ENCODE results near the gene PAOX.
"Not testable (repeated sequence)": the region's sequence is repeated elsewhere in the genome, so short reads cannot be mapped to it uniquely, and the experiment has no call there.

PAOX gene

GRCh38 chr10:133365461-133366129 lies 13.5 kb upstream of the PAOX start:
- no peak for FAIRE-seq

- no peak for FAIRE-seq
These were observed 13.0 kb upstream of the PAOX start for GRCh38 chr10:133366130-133366478.

GRCh38 chr10:133366751-133367150 lies 12.3 kb upstream of the PAOX start:
- FAIRE-seq, result no peak

GRCh38 chr10:133367461-133367860 lies 11.6 kb upstream of the PAOX start:
- FAIRE-seq, result not testable (repeated sequence)

GRCh38 chr10:133368153-133368552 lies 10.9 kb upstream of the PAOX start:
- no peak for FAIRE-seq

- FAIRE-seq, result no peak
These were observed 8.9 kb upstream of the PAOX start for GRCh38 chr10:133370030-133370786.

- no peak for FAIRE-seq
These were observed 6.6 kb upstream of the PAOX start for GRCh38 chr10:133372507-133372906.

GRCh38 chr10:133373174-133374090 lies 5.6 kb upstream of the PAOX start, which contains the start of gene ECHS1:
ECHS1 (minus strand) TSS chr10:133373354; CDS start chr10:133373333, 21 bp downstream.
- FAIRE-seq, result no peak

- FAIRE-seq, result no peak
These were observed 3.5 kb upstream of the PAOX start for GRCh38 chr10:133375357-133376115.

GRCh38 chr10:133376183-133376582 lies 2.9 kb upstream of the PAOX start:
- not testable (repeated sequence) for FAIRE-seq

- FAIRE-seq, result no peak
These were observed 1.8 kb upstream of the PAOX start for GRCh38 chr10:133377025-133377817.

GRCh38 chr10:133377818-133378250 lies 1.2 kb upstream of the PAOX start:
- no peak for FAIRE-seq

- FAIRE-seq, result no peak
These were observed 588 bp upstream of the PAOX start for GRCh38 chr10:133378251-133379096.

- no peak for FAIRE-seq
These were observed 972 bp downstream of the PAOX start for GRCh38 chr10:133379801-133380666.

GRCh38 chr10:133381036-133381435 lies 2.0 kb downstream of the PAOX start:
- no peak for FAIRE-seq

- no peak for FAIRE-seq
These were observed 4.5 kb downstream of the PAOX start for GRCh38 chr10:133383551-133383950.

- FAIRE-seq, result no peak
These were observed 5.0 kb downstream of the PAOX start for GRCh38 chr10:133384071-133384470.

- FAIRE-seq, result no peak
These were observed 6.2 kb downstream of the PAOX start for GRCh38 chr10:133385214-133385613.

- not testable (repeated sequence) for FAIRE-seq
These were observed 7.9 kb downstream of the PAOX start for GRCh38 chr10:133386951-133387350.
